GM12878 (cell line): ENCODE measurements around the gene RPP30. TPM values are rescaled to one million over a fixed set of nuclear protein-coding genes. Genes with fewer than 3 reads are reported as not detected.
A peak's percentile ranks its signal among the peaks of the same experiment; 100 is the strongest.

Experiments
- ASH2L ChIP-seq: fragments of 300-600, 200-600 bp; sonication (generic); IDR thresholded peaks from 2 replicates; pipeline ENCODE4 v1.6.1; 2017; ENCODE audit warnings: low read depth, mild to moderate bottlenecking, borderline replicate concordance
- MXI1 ChIP-seq: fragments of 150-350 bp; IDR thresholded peaks from 2 replicates; pipeline ENCODE4 v1.6.1; 2011; ENCODE audit warnings: low read depth, mild to moderate bottlenecking, inconsistent platforms, low read length, improper control_type of control experiment
- POLR2AphosphoS2 ChIP-seq: IDR thresholded peaks from 2 replicates; pipeline ENCODE4 v1.6.1; 2011; ENCODE audit warnings: low read depth, mild to moderate bottlenecking, low read length, improper control_type of control experiment, moderate library complexity
- RB1 ChIP-seq: fragments of 450-650 bp; formaldehyde crosslinking; IDR thresholded peaks from 2 replicates; pipeline ENCODE4 v1.6.1; 2017; ENCODE audit warnings: mild to moderate bottlenecking, borderline replicate concordance
- RELA ChIP-seq: fragments of 450-650 bp; IDR thresholded peaks from 2 replicates; pipeline ENCODE4 v1.8.0; 2014; ENCODE audit warnings: borderline replicate concordance; ENCODE audit not compliant: partially characterized antibody
- SRF ChIP-seq, 2 experiments: IDR thresholded peaks; 2 replicates each; pipeline ENCODE4 v1.6.1; 2011; ENCODE audit warnings: low read depth in 2 of 2, low read length in 2 of 2, mild to moderate bottlenecking in 1 of 2, moderate library complexity in 1 of 2
- TAF1 ChIP-seq: IDR thresholded peaks from 2 replicates; pipeline ENCODE4 v1.6.1; 2011; ENCODE audit warnings: mild to moderate bottlenecking, low read depth, low read length, borderline replicate concordance
- YBX1 ChIP-seq: fragments of 450-650 bp; IDR thresholded peaks from 2 replicates; pipeline ENCODE4 v1.6.1; 2016; ENCODE audit warnings: antibody characterized with exemption
- ZBTB33 ChIP-seq: fragments of 450-650 bp; IDR thresholded peaks from 2 replicates; pipeline ENCODE4 v1.6.1; 2017; ENCODE audit warnings: mild to moderate bottlenecking
- polyA plus RNA-seq, 11 experiments: library from polyadenylated mRNA; depleted of rRNA in 4 of 11; unstranded in 6 of 11; stranded (reverse) in 5 of 11; fragments of >200 nt; fragmentation: Nextera tagmentation in 4 of 11; fragmentation: Illumina TruSeq in 1 of 11; extraction: Ambion mirVana in 4 of 11; extraction: Trizol in 1 of 11; gene quantifications; 1 replicate in 1 of 11; 2 replicates in 10 of 11; pipeline versions ENCODE4 v1.2.1 to v1.2.3, GENCODE V29; 2011 to 2016; ENCODE audit warnings: inconsistent platforms in 2 of 11, missing spikeins in 2 of 11, low read depth in 1 of 11
- total RNA-seq, 4 experiments: library from RNA; depleted of rRNA in 3 of 4; stranded (reverse); fragments of >200 nt in 3 of 4; fragmentation: Illumina TruSeq in 1 of 4; extraction: Trizol in 1 of 4; gene quantifications; 2 replicates each; pipeline versions ENCODE4 v1.2.1 to v1.2.3, GENCODE V29; 2013 to 2021
- TF ChIP-seq, protein P1 (sequence below): IDR thresholded peaks from 2 replicates; pipeline ENCODE4 v1.6.1; 2012; ENCODE audit warnings: mild to moderate bottlenecking, low read depth, low read length

The RPP30 gene
- total and polyA plus RNA-seq, 10 of the 15 experiments (the other 5 are each of a cell fraction or from before 2014, with no cell fraction given): 48.0 to 208 (median 72.6) TPM

DNA sequence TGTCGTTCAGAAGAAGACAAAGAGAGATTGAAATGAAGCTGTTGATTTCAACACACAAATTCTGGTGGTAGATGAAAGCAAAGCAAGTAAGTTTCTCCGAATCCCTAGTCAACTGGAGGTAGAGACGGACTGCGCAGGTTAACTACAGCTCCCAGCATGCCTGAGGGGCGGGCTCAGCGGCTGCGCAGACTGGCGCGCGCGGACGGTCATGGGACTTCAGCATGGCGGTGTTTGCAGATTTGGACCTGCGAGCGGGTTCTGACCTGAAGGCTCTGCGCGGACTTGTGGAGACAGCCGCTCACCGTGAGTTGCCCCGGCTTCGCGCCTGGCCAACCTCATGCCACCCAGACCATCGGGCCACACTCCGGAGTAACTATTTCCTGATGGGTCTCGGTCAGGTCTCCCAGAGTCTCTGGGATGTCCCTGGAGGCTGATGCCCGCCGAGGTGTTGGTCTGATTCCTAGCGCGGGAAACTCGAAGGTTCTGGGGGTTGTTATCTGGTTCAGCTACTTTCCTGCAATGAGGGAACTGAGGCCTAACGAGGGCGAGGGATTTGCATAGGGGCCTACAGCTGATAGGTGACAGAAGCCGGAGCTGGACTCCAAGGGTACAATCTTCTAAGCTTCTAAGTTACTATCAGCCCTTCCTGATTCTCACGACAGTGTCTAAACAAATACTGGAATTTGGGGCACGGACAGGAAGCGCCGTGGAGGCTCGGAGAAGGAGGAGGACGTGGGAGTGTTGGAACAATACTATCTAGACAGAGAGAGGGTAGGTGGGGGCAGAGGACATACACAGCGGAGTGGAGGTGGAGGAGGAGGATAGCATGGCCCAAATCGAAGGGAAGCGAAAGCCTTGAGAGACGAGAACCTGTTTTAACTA, at the start of gene RPP30 (continued):
- TF ChIP-seq RB1: peak; percentile 81; the same call in 1 of the 2 replicates
- no peak for TF ChIP-seq ZBTB33
- TF ChIP-seq YBX1: no peak
- TF ChIP-seq SRF (IDR thresholded peaks at IDR 0.05; ENCODE audit: low read depth in 2 of 2, low read length in 2 of 2): no peak
- TF ChIP-seq TAF1: peak; percentile 63; the same call in 1 of the 2 replicates
- no peak for TF ChIP-seq ASH2L
- no peak for TF ChIP-seq RELA
- TF ChIP-seq MXI1: peak; percentile 81
- TF ChIP-seq, protein P1, sequence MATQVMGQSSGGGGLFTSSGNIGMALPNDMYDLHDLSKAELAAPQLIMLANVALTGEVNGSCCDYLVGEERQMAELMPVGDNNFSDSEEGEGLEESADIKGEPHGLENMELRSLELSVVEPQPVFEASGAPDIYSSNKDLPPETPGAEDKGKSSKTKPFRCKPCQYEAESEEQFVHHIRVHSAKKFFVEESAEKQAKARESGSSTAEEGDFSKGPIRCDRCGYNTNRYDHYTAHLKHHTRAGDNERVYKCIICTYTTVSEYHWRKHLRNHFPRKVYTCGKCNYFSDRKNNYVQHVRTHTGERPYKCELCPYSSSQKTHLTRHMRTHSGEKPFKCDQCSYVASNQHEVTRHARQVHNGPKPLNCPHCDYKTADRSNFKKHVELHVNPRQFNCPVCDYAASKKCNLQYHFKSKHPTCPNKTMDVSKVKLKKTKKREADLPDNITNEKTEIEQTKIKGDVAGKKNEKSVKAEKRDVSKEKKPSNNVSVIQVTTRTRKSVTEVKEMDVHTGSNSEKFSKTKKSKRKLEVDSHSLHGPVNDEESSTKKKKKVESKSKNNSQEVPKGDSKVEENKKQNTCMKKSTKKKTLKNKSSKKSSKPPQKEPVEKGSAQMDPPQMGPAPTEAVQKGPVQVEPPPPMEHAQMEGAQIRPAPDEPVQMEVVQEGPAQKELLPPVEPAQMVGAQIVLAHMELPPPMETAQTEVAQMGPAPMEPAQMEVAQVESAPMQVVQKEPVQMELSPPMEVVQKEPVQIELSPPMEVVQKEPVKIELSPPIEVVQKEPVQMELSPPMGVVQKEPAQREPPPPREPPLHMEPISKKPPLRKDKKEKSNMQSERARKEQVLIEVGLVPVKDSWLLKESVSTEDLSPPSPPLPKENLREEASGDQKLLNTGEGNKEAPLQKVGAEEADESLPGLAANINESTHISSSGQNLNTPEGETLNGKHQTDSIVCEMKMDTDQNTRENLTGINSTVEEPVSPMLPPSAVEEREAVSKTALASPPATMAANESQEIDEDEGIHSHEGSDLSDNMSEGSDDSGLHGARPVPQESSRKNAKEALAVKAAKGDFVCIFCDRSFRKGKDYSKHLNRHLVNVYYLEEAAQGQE: no peak
- TF ChIP-seq POLR2AphosphoS2: peak; percentile 63; the same call in 1 of the 2 replicates
